Measurements from ENCODE around the gene RUNX2. TPM values are rescaled to one million over a fixed set of nuclear protein-coding genes. Genes with fewer than 3 reads are reported as not detected.

RUNX2 gene
- total and polyA plus RNA-seq, 4 donors = 0.83 to 2.8 (median 2.0) TPM

GRCh38 chr6:45712786-45713185 lies 384.7 kb downstream of the RUNX2 start:
- H3K36me3 ChIP-seq (ENCODE audit: control insufficient read depth, insufficient read depth, low read length) = no peaks in the 10 kb centered on the region
- DNase-seq (ENCODE audit: low read depth in 4 of 6, low spot score in 6 of 6) = no peak
- H3K4me1 ChIP-seq (ENCODE audit: control insufficient read depth, insufficient read depth, low read length) = peaks cover 5% of the 10 kb centered on the region
- no peak overlapping the region for H3K27ac ChIP-seq (ENCODE audit: low read depth, low read length)
- H3K4me3 ChIP-seq (ENCODE audit: low read depth, low read length) = no peak overlapping the region
- no peaks in the 10 kb centered on the region for H3K27me3 ChIP-seq (ENCODE audit: control insufficient read depth, insufficient read depth, low read length)
- 82% methylated on average over 2 of the region's 2 CpGs for WGBS (ENCODE audit: insufficient coverage)
- H3K9me3 ChIP-seq (ENCODE audit: control insufficient read depth, insufficient read depth, low read length) = no peaks in the 10 kb centered on the region

Other genes starting within 250 kb of the RUNX2 start
- gene SUPT3H, start 49.6 kb downstream of the RUNX2 start, total RNA-seq = 10 to 100 TPM; 12.2 to 27.7 TPM
- 10 to 100 TPM; 16.2 to 20.3 TPM for gene SUPT3H, start 49.6 kb downstream of the RUNX2 start, polyA plus RNA-seq (ENCODE audit: insufficient read length in 2 of 2)